NOMO-1 (cell line): ENCODE data around the gene TMEM107.
"Not testable (repeated sequence)": the region's sequence is repeated elsewhere in the genome, so short reads cannot be mapped to it uniquely, and the experiment has no call there.

Experiments used
- DNase-seq, 2 experiments: peaks; one replicate each; lab custom pipeline; 2025; ENCODE audit not compliant: unreplicated experiment in 2 of 2; lab: John Stamatoyannopoulos, UW

The TMEM107 gene

GRCh38 chr17:8189711-8190477, 13.7 kb upstream of the TMEM107 start, which contains the start of gene BORCS6:
TSS of gene BORCS6 (minus strand) at chr17:8190180. CDS start at chr17:8190140, 40 bp downstream.
- DNase-seq = peak; percentile 94 to 99

- DNase-seq = no peak
Measured at GRCh38 chr17:8189041-8189710, 13.0 kb upstream of the TMEM107 start.

- no peak for DNase-seq
Measured at GRCh38 chr17:8188263-8188839, 12.2 kb upstream of the TMEM107 start.

- DNase-seq = peak; percentile 93 to 97
Measured at GRCh38 chr17:8187517-8188262, 11.5 kb upstream of the TMEM107 start.

GRCh38 chr17:8186787-8187516, 10.8 kb upstream of the TMEM107 start:
- DNase-seq = peak; percentile 88 to 89

- no peak for DNase-seq
Measured at GRCh38 chr17:8186446-8186786, 10.2 kb upstream of the TMEM107 start.

- DNase-seq = peak; percentile 41 to 53
Measured at GRCh38 chr17:8185582-8186445, 9.6 kb upstream of the TMEM107 start.

- no peak for DNase-seq
Measured at GRCh38 chr17:8176998-8177731, 985 bp upstream of the TMEM107 start.

GRCh38 chr17:8175795-8176196, 384 bp downstream of the TMEM107 start:
- DNase-seq = peak in 1 of 2 experiments; percentile 60

- no peak for DNase-seq
Measured at GRCh38 chr17:8173871-8174322, 2.3 kb downstream of the TMEM107 start.

GRCh38 chr17:8173056-8173870, 2.9 kb downstream of the TMEM107 start:
- peak; percentile 81 to 94 for DNase-seq

GRCh38 chr17:8170186-8170585, 6.0 kb downstream of the TMEM107 start:
- not testable (repeated sequence) for DNase-seq

GRCh38 chr17:8167526-8167925, 8.7 kb downstream of the TMEM107 start:
- no peak for DNase-seq

GRCh38 chr17:8166731-8167130, 9.4 kb downstream of the TMEM107 start:
- no peak for DNase-seq

GRCh38 chr17:8164815-8165131, 11.4 kb downstream of the TMEM107 start:
- no peak for DNase-seq

GRCh38 chr17:8163978-8164814, 12.0 kb downstream of the TMEM107 start:
- DNase-seq = peak; percentile 45 to 76
